GM23248 (cell line): ENCODE data around the gene C11orf68. TPM values are rescaled to one million over a fixed set of nuclear protein-coding genes. Genes with fewer than 3 reads are reported as not detected.
A peak's percentile ranks its signal among the peaks of the same experiment; 100 is the strongest.

ENCODE experiments used
- DNase-seq: peaks from one replicate; pipeline ENCODE4 v3.0.0-alpha.2; 2015
- H2AFZ ChIP-seq: fragments of 200-600 bp; sonication (generic); 2 replicates; pipeline ENCODE4 v1.6.1; 2016; ENCODE audit warnings: antibody characterized with exemption
- H3F3A ChIP-seq: fragments of 200-600 bp; sonication (generic); 2 replicates; pipeline ENCODE4 v1.6.1; 2016; ENCODE audit warnings: mild to moderate bottlenecking, antibody characterized with exemption, mixed run types; ENCODE audit not compliant: insufficient read depth
- H3K27ac ChIP-seq: fragments of 200-600 bp; sonication (generic); 2 replicates; pipeline ENCODE4 v1.5.1; 2016; ENCODE audit warnings: mild to moderate bottlenecking
- H3K27me3 ChIP-seq: fragments of 200-600 bp; sonication (generic); replicated peaks from 2 replicates; pipeline ENCODE4 v1.6.1; 2016; ENCODE audit warnings: mild to moderate bottlenecking; ENCODE audit not compliant: insufficient read depth
- H3K36me3 ChIP-seq: fragments of 200-600 bp; sonication (generic); 2 replicates; pipeline ENCODE4 v1.6.1; 2016; ENCODE audit warnings: low read depth, mild to moderate bottlenecking
- H3K4me1 ChIP-seq: fragments of 200-600 bp; sonication (generic); 2 replicates; pipeline ENCODE4 v1.6.1; 2016; ENCODE audit warnings: mild to moderate bottlenecking; ENCODE audit not compliant: insufficient read depth
- H3K4me2 ChIP-seq: fragments of 200-600 bp; sonication (generic); one replicate; pipeline ENCODE4 v1.6.1; 2016; ENCODE audit warnings: mild to moderate bottlenecking; ENCODE audit not compliant: unreplicated experiment
- H3K4me3 ChIP-seq: fragments of 200-600 bp; sonication (generic); 2 replicates; pipeline ENCODE4 v1.5.1; 2016; ENCODE audit warnings: mild to moderate bottlenecking
- H3K79me2 ChIP-seq: fragments of 200-600 bp; sonication (generic); 2 replicates; pipeline ENCODE4 v1.6.1; 2016; ENCODE audit warnings: mild to moderate bottlenecking; ENCODE audit not compliant: insufficient read depth
- H3K9ac ChIP-seq: fragments of 200-600 bp; sonication (generic); 2 replicates; pipeline ENCODE4 v1.6.1; 2016; ENCODE audit warnings: mild to moderate bottlenecking
- H3K9me2 ChIP-seq: fragments of 200-600 bp; sonication (generic); 2 replicates; pipeline ENCODE4 v1.6.1; 2016; ENCODE audit warnings: mixed run types, mild to moderate bottlenecking, moderate library complexity; ENCODE audit not compliant: insufficient read depth
- H3K9me3 ChIP-seq: fragments of 200-600 bp; sonication (generic); one replicate; pipeline ENCODE4 v1.6.1; 2017; ENCODE audit warnings: low read depth
- H4K20me1 ChIP-seq: fragments of 200-600 bp; sonication (generic); 2 replicates; pipeline ENCODE4 v1.6.0; 2016; ENCODE audit not compliant: insufficient read depth
- EZH2 ChIP-seq: fragments of 200-600 bp; sonication (generic); IDR thresholded peaks from 2 replicates; pipeline ENCODE4 v1.6.1; 2018; ENCODE audit warnings: antibody characterized with exemption, mild to moderate bottlenecking; ENCODE audit not compliant: insufficient read depth, poor library complexity, severe bottlenecking
- EZH2phosphoT487 ChIP-seq: fragments of 200-600 bp; sonication (generic); IDR thresholded peaks from 2 replicates; pipeline ENCODE4 v1.6.1; 2018; ENCODE audit warnings: antibody characterized with exemption, moderate library complexity, mild to moderate bottlenecking, low read depth; ENCODE audit not compliant: insufficient read depth
- WGBS, 2 experiments: methylation state at CpG; one replicate each; pipeline ENCODE4 v1.1.6; 2015 to 2017; ENCODE audit warnings: low lambda C conversion rate in 2 of 2, low coverage in 1 of 2; ENCODE audit errors: missing lambda C conversion rate in 2 of 2; 5-methylcytosine and 5-hydroxymethylcytosine counted together
- in situ Hi-C: fragments of 300-500 bp; cut with MboI; formaldehyde crosslinking; loops from 2 replicates; pipeline ENCODE4 v1.15.0; 2020
- polyA plus RNA-seq: library from polyadenylated mRNA; unstranded; fragments of >200 nt; fragmentation: Nextera tagmentation; extraction: Ambion mirVana; gene quantifications from 2 replicates; pipeline ENCODE4 v1.2.1, GENCODE V29; 2016
- total RNA-seq: library from RNA; depleted of rRNA; stranded (reverse); fragments of >200 nt; shearing (Covaris generic); gene quantifications from 2 replicates; pipeline ENCODE4 v1.2.3, GENCODE V29; 2014

C11orf68 gene
- total and polyA plus RNA-seq, 2 experiments from 2014 or later: 50.5 to 91.5 TPM

DNA sequence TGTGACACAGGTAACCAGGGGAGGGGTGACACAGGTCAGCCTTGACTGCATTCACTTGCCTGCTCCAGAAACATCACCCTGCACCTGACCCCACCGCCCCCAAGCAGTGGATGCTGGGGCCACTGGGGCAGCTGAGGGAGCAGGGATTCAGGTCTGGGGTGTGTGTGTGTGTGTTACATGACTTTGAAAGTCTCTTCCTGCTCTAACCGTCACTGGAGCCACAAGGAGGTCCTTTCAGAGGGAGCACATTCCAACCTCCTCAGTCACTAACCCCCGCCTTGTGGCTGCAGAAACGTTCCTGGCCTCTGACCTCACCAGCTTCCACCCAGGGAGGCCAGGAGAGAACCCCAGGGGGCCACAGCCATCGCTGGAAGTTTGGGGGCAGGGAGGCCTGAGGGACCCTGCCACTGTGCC, 15.8 kb downstream of the C11orf68 start:
- Histone ChIP-seq H3K9me2 (no peaks in the 10 kb centered on the region), H3K27ac (peak overlapping the region; percentile 99), H3K9me3 (no peaks in the 10 kb centered on the region), H3F3A (peaks cover 44% of the 10 kb centered on the region), H2AFZ (no peak overlapping the region), H3K4me3 (peak overlapping the region; percentile 36; the same call in 1 of the 2 replicates), H4K20me1 (no peaks in the 10 kb centered on the region), H3K4me1 (peaks cover 44% of the 10 kb centered on the region), H3K27me3 (no peaks in the 10 kb centered on the region), H3K36me3 (peaks cover 7% of the 10 kb centered on the region; the same call in 1 of the 2 replicates), H3K4me2 (peak overlapping the region; percentile 69), H3K9ac (peak overlapping the region; percentile 70), H3K79me2 (peaks cover 35% of the 10 kb centered on the region)
- TF ChIP-seq EZH2 (no peak), EZH2phosphoT487 (no peak)
- in situ Hi-C loops: no loop called here
- DNase-seq: peak; percentile 95
- 0% methylated on average over 5 of the region's 5 CpGs for WGBS, 2 experiments

DNA sequence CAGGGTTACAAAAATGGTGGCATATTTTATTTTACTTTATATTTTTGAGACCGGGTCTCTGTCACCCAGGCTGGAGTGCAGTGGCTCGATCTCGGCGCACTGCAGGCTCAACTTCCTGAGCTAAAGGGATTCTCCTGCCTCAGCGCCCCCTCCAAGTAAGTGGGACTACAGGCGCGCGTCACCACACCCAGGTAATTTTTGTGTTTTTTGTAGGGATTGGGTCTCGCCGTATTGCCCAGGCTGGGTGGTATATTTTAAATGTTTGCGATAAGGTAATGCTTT, 18.0 kb downstream of the C11orf68 start:
- Histone ChIP-seq H3K4me2 (peak overlapping the region; percentile 71), H3K4me1 (peaks cover 52% of the 10 kb centered on the region), H3K4me3 (peak overlapping the region; percentile 95; the same call in 1 of the 2 replicates), H4K20me1 (peaks cover 7% of the 10 kb centered on the region; the same call in 1 of the 2 replicates), H3K9me3 (no peaks in the 10 kb centered on the region), H3K36me3 (peaks cover 22% of the 10 kb centered on the region; the same call in 1 of the 2 replicates), H2AFZ (no peak overlapping the region), H3K79me2 (peaks cover 57% of the 10 kb centered on the region), H3F3A (peaks cover 56% of the 10 kb centered on the region), H3K9me2 (no peaks in the 10 kb centered on the region), H3K9ac (peak overlapping the region; percentile 35; the same call in 1 of the 2 replicates), H3K27ac (peak overlapping the region; percentile 99), H3K27me3 (no peaks in the 10 kb centered on the region)
- 82 to 86% methylated on average over 11 of the region's 11 CpGs for WGBS, 2 experiments
- TF ChIP-seq EZH2: no peak
- no peak for TF ChIP-seq EZH2phosphoT487
- no peak for DNase-seq
- in situ Hi-C loops: no loop called here

DNA sequence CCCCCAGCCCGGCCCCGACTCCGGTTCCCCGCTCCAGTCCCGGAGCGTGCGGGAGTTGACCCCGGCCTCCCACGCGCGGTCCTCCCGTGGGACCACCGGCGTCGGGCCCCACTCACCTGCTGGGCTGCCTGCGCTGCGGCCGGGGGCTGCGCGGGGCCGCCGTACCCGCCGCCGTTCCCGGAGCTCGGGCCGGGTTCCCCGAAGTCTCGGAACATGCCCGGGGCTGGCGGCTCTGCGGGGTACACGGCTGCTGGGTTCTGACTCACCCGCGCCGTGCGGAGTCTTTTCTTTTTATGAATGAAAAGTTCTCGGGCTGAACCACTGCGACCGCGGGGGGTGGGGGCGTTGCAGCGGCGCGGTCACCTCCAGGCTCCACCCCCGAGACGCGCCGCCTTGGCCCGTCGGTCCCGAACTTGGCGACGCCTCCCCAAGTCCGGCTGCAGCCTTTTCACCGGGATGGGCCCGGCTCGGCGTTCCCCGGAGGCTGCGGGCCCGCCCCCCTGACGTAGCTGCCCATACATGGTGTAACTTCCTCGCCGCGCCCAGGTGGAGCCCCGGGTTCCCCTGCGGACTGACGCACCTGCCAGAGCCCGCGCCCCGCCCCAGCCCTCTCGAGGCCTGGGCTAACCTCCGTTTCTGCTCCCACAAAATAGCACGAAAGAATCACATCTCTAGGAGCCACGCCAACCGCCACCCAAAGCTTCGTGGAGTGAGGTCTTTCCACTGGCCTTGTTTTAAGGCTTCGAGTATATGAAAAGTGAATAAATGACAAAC, 18.6 kb downstream of the C11orf68 start, which contains the start of gene FOSL1:
Gene FOSL1 (minus strand): TSS at position 264 of the 774 bp plus-strand sequence. CDS start 49 bp downstream, at position 215.
- Histone ChIP-seq H4K20me1 (peaks cover 7% of the 10 kb centered on the region; the same call in 1 of the 2 replicates), H3K79me2 (peaks cover 62% of the 10 kb centered on the region), H3K4me2 (peak within 1 kb of the TSS; percentile 100), H3K36me3 (peaks cover 27% of the 10 kb centered on the region; the same call in 1 of the 2 replicates), H3K9me2 (no peaks in the 10 kb centered on the region), H3K4me1 (peaks cover 54% of the 10 kb centered on the region), H3K27ac (peak within 1 kb of the TSS; percentile 99), H3F3A (peaks cover 62% of the 10 kb centered on the region), H3K9me3 (no peaks in the 10 kb centered on the region), H2AFZ (no peak within 1 kb of the TSS), H3K9ac (peak within 1 kb of the TSS; percentile 99), H3K27me3 (no peaks in the 10 kb centered on the region), H3K4me3 (peak within 1 kb of the TSS; percentile 95)
- DNase-seq: peak; percentile 98
- in situ Hi-C loops: no loop called here
- TF ChIP-seq EZH2phosphoT487: no peak
- TF ChIP-seq EZH2: no peak
- 4 to 6% methylated on average over 53 to 72 of the region's 80 CpGs for WGBS, 2 experiments

DNA sequence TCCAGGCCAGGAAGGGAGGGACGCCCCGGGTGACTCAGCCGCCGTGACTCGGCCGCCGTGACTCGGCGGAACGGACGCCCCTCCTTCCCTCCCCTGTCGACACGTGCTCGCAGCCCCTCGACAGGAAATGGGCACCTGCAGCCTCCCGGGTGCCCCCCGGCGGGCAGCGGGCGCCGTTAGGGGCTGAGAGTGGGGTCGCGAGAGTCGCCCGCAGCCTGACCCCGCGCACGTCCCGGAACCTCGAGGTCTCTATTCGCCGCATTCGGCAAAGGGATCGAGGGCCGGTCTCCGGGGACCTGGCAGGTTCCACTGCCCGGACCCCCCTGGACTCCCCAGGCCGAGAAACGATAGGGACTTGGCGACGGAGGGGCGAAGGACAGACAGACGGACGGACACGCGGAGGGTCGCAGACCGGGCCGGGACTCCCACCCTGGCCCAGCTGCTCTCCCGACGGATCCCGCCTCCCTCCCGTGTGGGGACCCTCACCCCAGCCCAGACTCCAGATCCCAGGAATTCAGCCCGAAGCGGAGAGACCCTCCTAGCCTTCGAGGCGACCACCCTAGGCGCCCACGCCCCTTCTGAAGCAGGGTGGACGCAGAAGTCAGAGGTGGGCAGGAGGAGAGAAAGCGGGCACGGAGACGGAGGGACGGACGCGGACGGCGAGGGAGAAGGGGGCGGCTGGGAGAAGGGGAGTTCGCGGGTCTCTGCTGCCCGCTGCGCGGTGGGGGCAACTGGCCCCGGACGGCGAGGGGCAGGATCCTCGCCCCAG, 19.3 kb downstream of the C11orf68 start:
- no peaks in the 10 kb centered on the region for H3K27me3 ChIP-seq
- no peaks in the 10 kb centered on the region for H3K9me3 ChIP-seq
- peak overlapping the region; percentile 100 for H3K4me2 ChIP-seq
- H3K4me1 ChIP-seq: peaks cover 59% of the 10 kb centered on the region
- peak overlapping the region; percentile 99 for H3K27ac ChIP-seq
- in situ Hi-C loops: no loop called here
- peaks cover 30% of the 10 kb centered on the region; the same call in 1 of the 2 replicates for H3K36me3 ChIP-seq
- peak overlapping the region; percentile 95 for H3K4me3 ChIP-seq
- peak overlapping the region; percentile 99 for H3K9ac ChIP-seq
- no peak for TF ChIP-seq EZH2
- TF ChIP-seq EZH2phosphoT487: no peak
- no peaks in the 10 kb centered on the region for H3K9me2 ChIP-seq
- peaks cover 69% of the 10 kb centered on the region for H3F3A ChIP-seq
- H2AFZ ChIP-seq: no peak overlapping the region
- 1 to 3% methylated on average over 46 to 58 of the region's 78 CpGs for WGBS, 2 experiments
- peaks cover 7% of the 10 kb centered on the region; the same call in 1 of the 2 replicates for H4K20me1 ChIP-seq
- peak; percentile 95 for DNase-seq
- peaks cover 70% of the 10 kb centered on the region for H3K79me2 ChIP-seq
